HepG2 (cell line): ENCODE data around the gene COL18A1. TPM values are rescaled to one million over a fixed set of nuclear protein-coding genes. Genes with fewer than 3 reads are reported as not detected.
A peak's percentile ranks its signal among the peaks of the same experiment; 100 is the strongest.

ENCODE experiments used
- ARID5B ChIP-seq: IDR thresholded peaks from 2 replicates; pipeline ENCODE4 v1.4.0; 2020; ENCODE audit warnings: mild to moderate bottlenecking, missing genetic modification reagents
- ERF ChIP-seq: IDR thresholded peaks from 2 replicates; pipeline ENCODE4 v1.6.1; 2018; ENCODE audit warnings: missing biosample characterization, missing genetic modification reagents
- KDM4B ChIP-seq: sonication (generic); formaldehyde crosslinking; IDR thresholded peaks from 2 replicates; pipeline ENCODE4 v1.4.0; 2020; ENCODE audit warnings: missing genetic modification reagents
- PBX3 ChIP-seq: sonication (generic); formaldehyde crosslinking; IDR thresholded peaks from 2 replicates; pipeline ENCODE4 v1.8.1; 2023; ENCODE audit warnings: missing genetic modification reagents, inconsistent platforms, borderline replicate concordance
- RELA ChIP-seq: sonication (generic); formaldehyde crosslinking; IDR thresholded peaks from 2 replicates; pipeline ENCODE4 v1.4.0; 2020; ENCODE audit warnings: missing genetic modification reagents
- STAT5B ChIP-seq: sonication (generic); formaldehyde crosslinking; IDR thresholded peaks from 2 replicates; pipeline ENCODE4 v1.4.0; 2020; ENCODE audit warnings: missing genetic modification reagents
- ZNF275 ChIP-seq: sonication (generic); formaldehyde crosslinking; IDR thresholded peaks from 2 replicates; pipeline ENCODE4 v1.8.0; 2022; ENCODE audit warnings: missing genetic modification reagents, mild to moderate bottlenecking, inconsistent platforms, borderline replicate concordance
- ZNF34 ChIP-seq: sonication (generic); formaldehyde crosslinking; IDR thresholded peaks from 2 replicates; pipeline ENCODE4 v1.4.0; 2020; ENCODE audit warnings: mild to moderate bottlenecking, missing genetic modification reagents, borderline replicate concordance
- ZNF687 ChIP-seq: sonication (generic); formaldehyde crosslinking; IDR thresholded peaks from 2 replicates; pipeline ENCODE4 v1.5.1; 2020; ENCODE audit warnings: mild to moderate bottlenecking, missing genetic modification reagents, moderate library complexity
- polyA plus RNA-seq, 8 experiments: library from polyadenylated mRNA; depleted of rRNA in 3 of 8; stranded (reverse) in 7 of 8; unstranded in 1 of 8; fragments of >200 nt; fragmentation: Illumina TruSeq in 4 of 8; extraction: Trizol in 4 of 8; gene quantifications; 2 replicates each; pipeline versions ENCODE4 v1.2.1 to v1.2.3, GENCODE V29; 2011 to 2016; ENCODE audit warnings: low read depth in 4 of 8, missing spikeins in 1 of 8, mixed read lengths in 1 of 8; ENCODE audit not compliant: insufficient read depth in 1 of 8
- total RNA-seq, 5 experiments: library from RNA; depleted of rRNA; stranded (reverse); fragments of >200 nt; fragmentation: Illumina TruSeq; extraction: Trizol; gene quantifications; 2 replicates each; pipeline ENCODE4 v1.2.3, GENCODE V29; 2016; ENCODE audit warnings: low read depth in 1 of 5

Gene COL18A1
- total and polyA plus RNA-seq, 2 of the 13 experiments (the other 11 are each of a cell fraction or from before 2014, with no cell fraction given), result 79.0 to 102 TPM

- TF ChIP-seq PBX3, result no peak
- no peak for TF ChIP-seq RELA (CRISPR knock-in tag)
- TF ChIP-seq STAT5B (CRISPR knock-in tag), result no peak
- no peak for TF ChIP-seq KDM4B (CRISPR knock-in tag)
- TF ChIP-seq ZNF275 (CRISPR knock-in tag), result no peak
- peak; percentile 45; the same call in 1 of the 2 replicates for TF ChIP-seq ZNF687 (CRISPR knock-in tag)
- no peak for TF ChIP-seq ZNF34 (CRISPR knock-in tag)
- no peak for TF ChIP-seq ERF
- TF ChIP-seq ARID5B (CRISPR knock-in tag), result no peak
Measured at GRCh38 chr21:45460011-45460565, 55.1 kb downstream of the COL18A1 start (continued).
